ENCODE measurements around the gene HDAC4.

GRCh38 chr2:239168575-239168974 is 232.2 kb downstream of the HDAC4 start:
- TF ChIP-seq EP300 (IDR thresholded peaks at IDR 0.05) (no peak), POLR2A (IDR thresholded peaks at IDR 0.05) (no peak), CTCF (IDR thresholded peaks at IDR 0.05) (no peak), POLR2AphosphoS5 (IDR thresholded peaks at IDR 0.05) (no peak)
